Measurements from ENCODE around the gene DTX3L.
"Not testable (repeated sequence)": the region's sequence is repeated elsewhere in the genome, so short reads cannot be mapped to it uniquely, and the experiment has no call there.

DTX3L gene

GRCh38 chr3:122562923-122563716, 1.0 kb upstream of the DTX3L start:
- DNase-seq = no peak

- no peak for DNase-seq
Observed at GRCh38 chr3:122563717-122564025, 467 bp upstream of the DTX3L start.

GRCh38 chr3:122568131-122568530, 4.0 kb downstream of the DTX3L start:
- not testable (repeated sequence) for DNase-seq

- DNase-seq = no peak
Observed at GRCh38 chr3:122568755-122569154, 4.6 kb downstream of the DTX3L start.

- no peak for DNase-seq
Observed at GRCh38 chr3:122572940-122573412, 8.8 kb downstream of the DTX3L start.

GRCh38 chr3:122576174-122576940, 12.2 kb downstream of the DTX3L start:
- DNase-seq = no peak

GRCh38 chr3:122577409-122578031, 13.4 kb downstream of the DTX3L start, which contains the start of gene PARP15:
PARP15 (plus strand) TSS chr3:122577650; CDS start chr3:122577668, 18 bp downstream.
- no peak for DNase-seq

GRCh38 chr3:122578069-122578740, 14.1 kb downstream of the DTX3L start:
- no peak for DNase-seq

GRCh38 chr3:122580470-122580869, 16.3 kb downstream of the DTX3L start:
- DNase-seq = no peak

GRCh38 chr3:122581622-122582021, 17.5 kb downstream of the DTX3L start:
- no peak for DNase-seq

- DNase-seq = no peak
Observed at GRCh38 chr3:122582390-122582789, 18.3 kb downstream of the DTX3L start.

- no peak for DNase-seq
Observed at GRCh38 chr3:122586098-122586497, 22.0 kb downstream of the DTX3L start.

- no peak for DNase-seq
Observed at GRCh38 chr3:122586773-122587485, 22.8 kb downstream of the DTX3L start.

GRCh38 chr3:122587572-122587971, 23.4 kb downstream of the DTX3L start:
- DNase-seq = no peak

- DNase-seq = no peak
Observed at GRCh38 chr3:122589297-122589696, 25.2 kb downstream of the DTX3L start.

GRCh38 chr3:122590610-122591009, 26.5 kb downstream of the DTX3L start:
- no peak for DNase-seq

GRCh38 chr3:122594025-122594424, 29.9 kb downstream of the DTX3L start:
- no peak for DNase-seq

GRCh38 chr3:122598151-122598550, 34.0 kb downstream of the DTX3L start:
- no peak for DNase-seq

- DNase-seq = no peak
Observed at GRCh38 chr3:122598556-122598955, 34.4 kb downstream of the DTX3L start.

GRCh38 chr3:122602011-122602710, 38.0 kb downstream of the DTX3L start:
- no peak for DNase-seq

GRCh38 chr3:122603056-122603455, 38.9 kb downstream of the DTX3L start:
- no peak for DNase-seq

- no peak for DNase-seq
Observed at GRCh38 chr3:122606330-122606729, 42.2 kb downstream of the DTX3L start.
